Neural cell (in vitro differentiated cells): ENCODE measurements around the gene DIP2C. TPM values are rescaled to one million over a fixed set of nuclear protein-coding genes. Genes with fewer than 3 reads are reported as not detected.

Experiments
- H2AFZ ChIP-seq: fragments of 200-600, 300-800 bp; sonication (generic), shearing (Covaris generic); 2 replicates; pipeline ENCODE4 v1.6.0; 2014; ENCODE audit warnings: low read depth, mild to moderate bottlenecking, antibody characterized with exemption, low read length, moderate library complexity
- H3F3A ChIP-seq: fragments of 200-600 bp; shearing (Covaris generic); 2 replicates; pipeline ENCODE4 v1.6.1; 2016; ENCODE audit warnings: mild to moderate bottlenecking, moderate library complexity, mixed read lengths, antibody characterized with exemption, low read length; ENCODE audit not compliant: insufficient read depth, poor library complexity, severe bottlenecking
- H3K27ac ChIP-seq: fragments of 200-600, 300-800 bp; sonication (generic), shearing (Covaris generic); 2 replicates; pipeline ENCODE4 v1.5.1; 2014; ENCODE audit warnings: mild to moderate bottlenecking, low read length, moderate library complexity
- H3K27me3 ChIP-seq: fragments of 300-800, 200-600 bp; sonication (generic), shearing (Covaris generic); 2 replicates; pipeline ENCODE4 v1.6.0; 2014; ENCODE audit warnings: mild to moderate bottlenecking, low read depth, low read length, moderate library complexity; ENCODE audit not compliant: insufficient read depth
- H3K36me3 ChIP-seq: fragments of 300-800, 200-600 bp; sonication (generic), shearing (Covaris generic); 2 replicates; pipeline ENCODE4 v1.5.1; 2014; ENCODE audit warnings: mild to moderate bottlenecking, antibody characterized with exemption, low read length, moderate library complexity; ENCODE audit not compliant: insufficient read depth
- H3K4me2 ChIP-seq: fragments of 300-800, 200-600 bp; sonication (generic), shearing (Covaris generic); 2 replicates; pipeline ENCODE4 v1.6.0; 2014; ENCODE audit warnings: mild to moderate bottlenecking, low read length
- H3K4me3 ChIP-seq: fragments of 300-800, 200-600 bp; sonication (generic), shearing (Covaris generic); 2 replicates; pipeline ENCODE4 v1.5.1; 2014; ENCODE audit warnings: mild to moderate bottlenecking, low read length, moderate library complexity
- H3K79me2 ChIP-seq: fragments of 200-600 bp; shearing (Covaris generic); replicated peaks from 2 replicates; pipeline ENCODE4 v1.6.0; 2014; ENCODE audit warnings: mild to moderate bottlenecking, low read length, moderate library complexity; ENCODE audit not compliant: insufficient read depth
- H3K9ac ChIP-seq: fragments of 300-800, 200-600 bp; sonication (generic), shearing (Covaris generic); 2 replicates; pipeline ENCODE4 v1.6.1; 2016; ENCODE audit warnings: mild to moderate bottlenecking, low read length, mixed read lengths
- H3K9me2 ChIP-seq: fragments of 200-600 bp; shearing (Covaris generic); 2 replicates; pipeline ENCODE4 v1.6.1; 2016; ENCODE audit warnings: mild to moderate bottlenecking, low read length, mixed read lengths; ENCODE audit not compliant: insufficient read depth
- H3K9me3 ChIP-seq: fragments of 200-600, 300-800 bp; sonication (generic), shearing (Covaris generic); 2 replicates; pipeline ENCODE4 v1.6.1; 2016; ENCODE audit warnings: mild to moderate bottlenecking, mixed run types, low read length, moderate library complexity, mixed read lengths
- H4K20me1 ChIP-seq: fragments of 200-600 bp; shearing (Covaris generic); 2 replicates; pipeline ENCODE4 v1.6.1; 2016; ENCODE audit warnings: mild to moderate bottlenecking, mixed run types; ENCODE audit not compliant: insufficient read depth
- EP300 ChIP-seq: fragments of 450-650 bp; conservative IDR thresholded peaks from 2 replicates; pipeline ENCODE4 v1.6.1; 2014; ENCODE audit warnings: antibody characterized with exemption, mild to moderate bottlenecking, moderate library complexity; ENCODE audit not compliant: poor library complexity, severe bottlenecking
- EZH2 ChIP-seq: fragments of 200-600, 300-800 bp; shearing (Covaris generic), sonication (generic); IDR thresholded peaks from 2 replicates; pipeline ENCODE4 v1.6.1; 2014; ENCODE audit warnings: antibody characterized with exemption, low read length, borderline replicate concordance, mild to moderate bottlenecking; ENCODE audit not compliant: insufficient read depth, poor library complexity, severe bottlenecking
- MXI1 ChIP-seq: fragments of 450-650 bp; conservative IDR thresholded peaks from 2 replicates; pipeline ENCODE4 v1.6.1; 2014; ENCODE audit warnings: antibody characterized with exemption, mild to moderate bottlenecking; ENCODE audit not compliant: poor library complexity, severe bottlenecking
- POLR2AphosphoS5 ChIP-seq: IDR thresholded peaks from 2 replicates; pipeline ENCODE4 v1.6.1; 2012
- RAD21 ChIP-seq: fragments of 450-650 bp; conservative IDR thresholded peaks from 2 replicates; pipeline ENCODE4 v1.6.1; 2014; ENCODE audit warnings: antibody characterized with exemption, mild to moderate bottlenecking, moderate library complexity
- SMC3 ChIP-seq: fragments of 450-650 bp; conservative IDR thresholded peaks from 2 replicates; pipeline ENCODE4 v1.6.1; 2014; ENCODE audit warnings: antibody characterized with exemption, mild to moderate bottlenecking, moderate library complexity; ENCODE audit not compliant: poor library complexity
- TAF1 ChIP-seq: IDR thresholded peaks from 2 replicates; pipeline ENCODE4 v1.6.1; 2012; ENCODE audit warnings: low read depth
- polyA plus RNA-seq: library from polyadenylated mRNA; depleted of rRNA; stranded (reverse); fragments of >200 nt; gene quantifications from 2 replicates; pipeline ENCODE4 v1.2.3, GENCODE V29; 2014
- TF ChIP-seq, protein P1 (sequence below): fragments of 450-650 bp; IDR thresholded peaks from 2 replicates; pipeline ENCODE4 v1.5.1; 2014; ENCODE audit warnings: antibody characterized with exemption, mild to moderate bottlenecking, moderate library complexity; ENCODE audit not compliant: poor library complexity, severe bottlenecking
- TF ChIP-seq, protein P2 (sequence below): IDR thresholded peaks from 2 replicates; pipeline ENCODE4 v1.6.1; 2012; ENCODE audit warnings: borderline replicate concordance

The DIP2C gene
- polyA plus RNA-seq, 1 donor from 2014 or later, result 24.1 TPM

DNA sequence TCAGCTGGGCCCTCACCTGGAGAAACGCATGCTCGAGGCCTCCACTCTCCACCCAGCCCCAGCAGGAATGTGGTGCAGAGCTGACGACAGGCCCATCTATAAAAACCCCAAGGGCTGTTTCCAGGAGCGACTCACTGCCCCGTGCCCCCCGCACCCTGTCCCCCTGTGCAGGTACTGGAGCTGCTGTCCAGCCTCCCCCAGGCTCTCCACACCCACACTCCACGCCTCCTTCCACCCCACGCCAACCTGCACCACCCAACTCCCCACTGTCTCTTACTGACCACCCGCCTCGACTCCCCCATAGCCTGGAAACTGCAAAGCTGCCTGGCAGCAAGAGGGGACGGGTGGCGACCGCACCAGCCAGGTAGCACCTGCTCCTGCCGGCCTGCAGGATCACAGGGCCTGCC is 43.3 kb downstream of the DIP2C start:
- Histone ChIP-seq H2AFZ (no peak overlapping the region), H4K20me1 (peaks cover 14% of the 10 kb centered on the region), H3K27ac (no peak overlapping the region), H3K9me3 (peaks cover 3% of the 10 kb centered on the region), H3K4me2 (no peak overlapping the region), H3K9me2 (no peaks in the 10 kb centered on the region), H3K79me2 (peaks cover 56% of the 10 kb centered on the region), H3K36me3 (no peaks in the 10 kb centered on the region), H3F3A (no peaks in the 10 kb centered on the region), H3K4me3 (no peak overlapping the region), H3K27me3 (no peaks in the 10 kb centered on the region), H3K9ac (no peak overlapping the region)
- TF ChIP-seq EZH2 (no peak), EP300 (no peak), SMC3 (no peak), MXI1 (no peak)
- TF ChIP-seq, protein P1, sequence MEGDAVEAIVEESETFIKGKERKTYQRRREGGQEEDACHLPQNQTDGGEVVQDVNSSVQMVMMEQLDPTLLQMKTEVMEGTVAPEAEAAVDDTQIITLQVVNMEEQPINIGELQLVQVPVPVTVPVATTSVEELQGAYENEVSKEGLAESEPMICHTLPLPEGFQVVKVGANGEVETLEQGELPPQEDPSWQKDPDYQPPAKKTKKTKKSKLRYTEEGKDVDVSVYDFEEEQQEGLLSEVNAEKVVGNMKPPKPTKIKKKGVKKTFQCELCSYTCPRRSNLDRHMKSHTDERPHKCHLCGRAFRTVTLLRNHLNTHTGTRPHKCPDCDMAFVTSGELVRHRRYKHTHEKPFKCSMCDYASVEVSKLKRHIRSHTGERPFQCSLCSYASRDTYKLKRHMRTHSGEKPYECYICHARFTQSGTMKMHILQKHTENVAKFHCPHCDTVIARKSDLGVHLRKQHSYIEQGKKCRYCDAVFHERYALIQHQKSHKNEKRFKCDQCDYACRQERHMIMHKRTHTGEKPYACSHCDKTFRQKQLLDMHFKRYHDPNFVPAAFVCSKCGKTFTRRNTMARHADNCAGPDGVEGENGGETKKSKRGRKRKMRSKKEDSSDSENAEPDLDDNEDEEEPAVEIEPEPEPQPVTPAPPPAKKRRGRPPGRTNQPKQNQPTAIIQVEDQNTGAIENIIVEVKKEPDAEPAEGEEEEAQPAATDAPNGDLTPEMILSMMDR, result no peak
- TF ChIP-seq, protein P2, sequence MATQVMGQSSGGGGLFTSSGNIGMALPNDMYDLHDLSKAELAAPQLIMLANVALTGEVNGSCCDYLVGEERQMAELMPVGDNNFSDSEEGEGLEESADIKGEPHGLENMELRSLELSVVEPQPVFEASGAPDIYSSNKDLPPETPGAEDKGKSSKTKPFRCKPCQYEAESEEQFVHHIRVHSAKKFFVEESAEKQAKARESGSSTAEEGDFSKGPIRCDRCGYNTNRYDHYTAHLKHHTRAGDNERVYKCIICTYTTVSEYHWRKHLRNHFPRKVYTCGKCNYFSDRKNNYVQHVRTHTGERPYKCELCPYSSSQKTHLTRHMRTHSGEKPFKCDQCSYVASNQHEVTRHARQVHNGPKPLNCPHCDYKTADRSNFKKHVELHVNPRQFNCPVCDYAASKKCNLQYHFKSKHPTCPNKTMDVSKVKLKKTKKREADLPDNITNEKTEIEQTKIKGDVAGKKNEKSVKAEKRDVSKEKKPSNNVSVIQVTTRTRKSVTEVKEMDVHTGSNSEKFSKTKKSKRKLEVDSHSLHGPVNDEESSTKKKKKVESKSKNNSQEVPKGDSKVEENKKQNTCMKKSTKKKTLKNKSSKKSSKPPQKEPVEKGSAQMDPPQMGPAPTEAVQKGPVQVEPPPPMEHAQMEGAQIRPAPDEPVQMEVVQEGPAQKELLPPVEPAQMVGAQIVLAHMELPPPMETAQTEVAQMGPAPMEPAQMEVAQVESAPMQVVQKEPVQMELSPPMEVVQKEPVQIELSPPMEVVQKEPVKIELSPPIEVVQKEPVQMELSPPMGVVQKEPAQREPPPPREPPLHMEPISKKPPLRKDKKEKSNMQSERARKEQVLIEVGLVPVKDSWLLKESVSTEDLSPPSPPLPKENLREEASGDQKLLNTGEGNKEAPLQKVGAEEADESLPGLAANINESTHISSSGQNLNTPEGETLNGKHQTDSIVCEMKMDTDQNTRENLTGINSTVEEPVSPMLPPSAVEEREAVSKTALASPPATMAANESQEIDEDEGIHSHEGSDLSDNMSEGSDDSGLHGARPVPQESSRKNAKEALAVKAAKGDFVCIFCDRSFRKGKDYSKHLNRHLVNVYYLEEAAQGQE, result no peak

DNA sequence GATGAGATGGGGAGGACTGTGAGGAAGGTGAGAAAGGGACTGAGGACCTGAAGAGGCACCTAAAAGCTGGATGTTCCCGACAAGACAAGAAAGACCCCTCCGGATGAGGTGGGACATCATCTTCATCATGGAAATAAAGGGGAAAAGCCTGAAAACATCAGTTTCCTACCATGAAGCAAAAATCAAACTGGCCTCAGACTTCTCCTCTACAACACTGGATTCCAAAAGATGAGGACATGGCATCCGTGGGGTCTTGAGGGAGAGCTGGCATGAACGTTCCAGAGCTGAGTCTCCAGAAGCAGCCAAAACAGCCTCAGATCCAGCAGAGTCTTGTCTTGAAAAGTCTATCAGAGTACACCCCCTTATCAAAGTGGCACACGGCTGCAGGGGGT is 44.5 kb downstream of the DIP2C start:
- Histone ChIP-seq H3K9me2 (no peaks in the 10 kb centered on the region), H3K9ac (no peak overlapping the region), H3K36me3 (no peaks in the 10 kb centered on the region), H3K9me3 (peaks cover 3% of the 10 kb centered on the region), H3K27ac (no peak overlapping the region), H4K20me1 (peaks cover 12% of the 10 kb centered on the region), H3K4me3 (no peak overlapping the region), H3K79me2 (peaks cover 52% of the 10 kb centered on the region), H3F3A (no peaks in the 10 kb centered on the region), H2AFZ (no peak overlapping the region), H3K27me3 (no peaks in the 10 kb centered on the region), H3K4me2 (no peak overlapping the region)
- TF ChIP-seq SMC3 (no peak), EZH2 (no peak), TAF1 (no peak), EP300 (no peak), RAD21 (no peak), MXI1 (no peak), POLR2AphosphoS5 (no peak)
- TF ChIP-seq, protein P1, result no peak
- TF ChIP-seq, protein P2, result no peak
